Breast epithelium (tissue), 4 donors: ENCODE results near the gene ANKRD44. TPM values are rescaled to one million over a fixed set of nuclear protein-coding genes. Genes with fewer than 3 reads are reported as not detected.
"Not testable (repeated sequence)": the region's sequence is repeated elsewhere in the genome, so short reads cannot be mapped to it uniquely, and the experiment has no call there.

Experiments
- DNase-seq, 2 donors: peaks; one replicate each; pipeline ENCODE4 v3.0.0-alpha.2; 2019; ENCODE audit warnings: low spot score in 2 of 2
- H3K27ac ChIP-seq, 2 donors: fragments of 200-600 bp; sonication (generic) in 1 of 2; one replicate each; pipeline ENCODE4 v1.5.1; 2016 to 2019; ENCODE audit warnings: mild to moderate bottlenecking in 1 of 2
- H3K27me3 ChIP-seq, 2 donors: fragments of 200-600 bp; sonication (generic) in 1 of 2; one replicate each; pipeline versions ENCODE4 v1.5.1 to v1.6.0; 2017 to 2019; ENCODE audit warnings: control low read depth in 1 of 2, mild to moderate bottlenecking in 1 of 2
- H3K36me3 ChIP-seq: fragments of 200-600 bp; one replicate; pipeline ENCODE4 v1.5.1; 2019
- H3K4me1 ChIP-seq, 2 donors: fragments of 200-600 bp; sonication (generic); one replicate each; pipeline ENCODE4 v1.5.1; 2016 to 2019; ENCODE audit warnings: control low read depth in 1 of 2
- H3K4me3 ChIP-seq, 3 donors: fragments of 200-600 bp; sonication (generic); 1 replicate in 2 of 3; 2 replicates in 1 of 3; pipeline ENCODE4 v1.5.1; 2016 to 2019; ENCODE audit warnings: mild to moderate bottlenecking in 3 of 3, moderate library complexity in 2 of 3
- H3K9me3 ChIP-seq, 2 donors: fragments of 200-600 bp; sonication (generic) in 1 of 2; one replicate each; pipeline ENCODE4 v1.5.1; 2016 to 2019; ENCODE audit warnings: control low read depth in 1 of 2
- CTCF ChIP-seq, 3 donors: fragments of 450-650 bp; IDR thresholded peaks; one replicate each; pipeline ENCODE4 v1.5.1; 2016 to 2017; ENCODE audit warnings: antibody characterized with exemption in 3 of 3, mild to moderate bottlenecking in 3 of 3, moderate library complexity in 3 of 3
- POLR2A ChIP-seq: fragments of 450-650 bp; IDR thresholded peaks from one replicate; pipeline ENCODE4 v1.6.1; 2016; ENCODE audit warnings: antibody characterized with exemption, mild to moderate bottlenecking, moderate library complexity
- POLR2AphosphoS5 ChIP-seq, 3 donors: sonication (generic); formaldehyde crosslinking; IDR thresholded peaks; one replicate each; pipeline ENCODE4 v1.6.1; 2017; ENCODE audit warnings: antibody characterized with exemption in 3 of 3
- intact Hi-C: fragments of 100-400 bp; cut with DNase I; formaldehyde crosslinking; loops from one replicate; pipeline ENCODE4 v1.15.1; 2023; ENCODE audit warnings: low total_unique reads
- total RNA-seq, 3 donors: library from RNA; depleted of rRNA; stranded (reverse); fragments of >200 nt; gene quantifications; one replicate each; pipeline ENCODE4 v1.1.0, GENCODE V29; 2016

Gene ANKRD44
- total RNA-seq, 3 donors from 2014 or later, result 18.0 to 41.3 (median 19.9) TPM

GRCh38 chr2:197242719-197243118, 67.9 kb downstream of the ANKRD44 start:
- Histone ChIP-seq H3K4me3 (no peak overlapping the region), H3K27me3 (no peaks in the 10 kb centered on the region), H3K27ac (no peak overlapping the region), H3K36me3 (no peaks in the 10 kb centered on the region), H3K4me1 (no peaks in the 10 kb centered on the region), H3K9me3 (no peaks in the 10 kb centered on the region)
- TF ChIP-seq POLR2AphosphoS5 (IDR thresholded peaks at IDR 0.05), result no peak
- no peak for TF ChIP-seq CTCF (IDR thresholded peaks at IDR 0.05)
- no peak for TF ChIP-seq POLR2A
- no peak for DNase-seq
- intact Hi-C loops, result no loop called here

- H3K4me1 ChIP-seq, result no peaks in the 10 kb centered on the region
- intact Hi-C loops, result no loop called here
- H3K36me3 ChIP-seq, result no peaks in the 10 kb centered on the region
- DNase-seq, result no peak
- no peaks in the 10 kb centered on the region for H3K9me3 ChIP-seq
- H3K27ac ChIP-seq, result no peak overlapping the region
- TF ChIP-seq CTCF (IDR thresholded peaks at IDR 0.05) (no peak), POLR2AphosphoS5 (IDR thresholded peaks at IDR 0.05) (no peak), POLR2A (no peak)
- H3K27me3 ChIP-seq, result no peaks in the 10 kb centered on the region
- no peak overlapping the region for H3K4me3 ChIP-seq
Measured at GRCh38 chr2:197241596-197241995, 69.0 kb downstream of the ANKRD44 start.

- Histone ChIP-seq H3K27me3 (no peaks in the 10 kb centered on the region), H3K27ac (no peak overlapping the region), H3K36me3 (no peaks in the 10 kb centered on the region), H3K4me1 (no peaks in the 10 kb centered on the region), H3K4me3 (no peak overlapping the region), H3K9me3 (no peaks in the 10 kb centered on the region)
- intact Hi-C loops, result no loop called here
- TF ChIP-seq CTCF (IDR thresholded peaks at IDR 0.05) (no peak), POLR2AphosphoS5 (IDR thresholded peaks at IDR 0.05) (no peak), POLR2A (no peak)
- DNase-seq, result no peak
Measured at GRCh38 chr2:197241153-197241552, 69.4 kb downstream of the ANKRD44 start.

- Histone ChIP-seq H3K36me3 (no peaks in the 10 kb centered on the region), H3K4me3 (no peak overlapping the region), H3K9me3 (no peaks in the 10 kb centered on the region), H3K27me3 (no peaks in the 10 kb centered on the region), H3K4me1 (no peaks in the 10 kb centered on the region), H3K27ac (no peak overlapping the region)
- no peak for DNase-seq
- intact Hi-C loops, result no loop called here
- TF ChIP-seq CTCF (IDR thresholded peaks at IDR 0.05), result no peak
- no peak for TF ChIP-seq POLR2AphosphoS5 (IDR thresholded peaks at IDR 0.05)
Measured at GRCh38 chr2:197240421-197241041, 70.0 kb downstream of the ANKRD44 start.

GRCh38 chr2:197240018-197240417, 70.6 kb downstream of the ANKRD44 start:
- DNase-seq, H3K4me3 ChIP-seq, intact Hi-C loops, H3K4me1 ChIP-seq, H3K27ac ChIP-seq, H3K36me3 ChIP-seq, H3K27me3 ChIP-seq, H3K9me3 ChIP-seq: not testable (repeated sequence)

GRCh38 chr2:197239434-197239833, 71.1 kb downstream of the ANKRD44 start:
- Histone ChIP-seq H3K36me3 (no peaks in the 10 kb centered on the region), H3K4me1 (no peaks in the 10 kb centered on the region), H3K9me3 (no peaks in the 10 kb centered on the region), H3K27me3 (no peaks in the 10 kb centered on the region), H3K4me3 (no peak overlapping the region), H3K27ac (no peak overlapping the region)
- TF ChIP-seq POLR2AphosphoS5 (IDR thresholded peaks at IDR 0.05), result no peak
- TF ChIP-seq CTCF (IDR thresholded peaks at IDR 0.05), result no peak
- TF ChIP-seq POLR2A, result no peak
- no peak for DNase-seq
- intact Hi-C loops, result no loop called here
